Activated CD4-positive, CD25-positive, alpha-beta regulatory T cell treated with anti-CD3 and anti-CD28 coated beads, Interleukin-2, amount 50 U/mL, for 16 hours (primary cell): ENCODE measurements around the gene ZNF570.
A peak's percentile ranks its signal among the peaks of the same experiment; 100 is the strongest.

ENCODE experiments used
- DNase-seq: peaks from one replicate; pipeline ENCODE4 v3.0.0-alpha.2; 2020; ENCODE audit warnings: low read depth, low spot score

ZNF570 gene

GRCh38 chr19:37468961-37469777, at the start of gene ZNF570:
Gene ZNF570 (plus strand): TSS chr19:37469356. CDS start chr19:37470355, 999 bp downstream.
- peak; percentile 81 for DNase-seq

GRCh38 chr19:37452500-37453245, 16.5 kb upstream of the ZNF570 start:
- no peak for DNase-seq

- no peak for DNase-seq
Measured at GRCh38 chr19:37466277-37466797, 2.8 kb upstream of the ZNF570 start.

DNA sequence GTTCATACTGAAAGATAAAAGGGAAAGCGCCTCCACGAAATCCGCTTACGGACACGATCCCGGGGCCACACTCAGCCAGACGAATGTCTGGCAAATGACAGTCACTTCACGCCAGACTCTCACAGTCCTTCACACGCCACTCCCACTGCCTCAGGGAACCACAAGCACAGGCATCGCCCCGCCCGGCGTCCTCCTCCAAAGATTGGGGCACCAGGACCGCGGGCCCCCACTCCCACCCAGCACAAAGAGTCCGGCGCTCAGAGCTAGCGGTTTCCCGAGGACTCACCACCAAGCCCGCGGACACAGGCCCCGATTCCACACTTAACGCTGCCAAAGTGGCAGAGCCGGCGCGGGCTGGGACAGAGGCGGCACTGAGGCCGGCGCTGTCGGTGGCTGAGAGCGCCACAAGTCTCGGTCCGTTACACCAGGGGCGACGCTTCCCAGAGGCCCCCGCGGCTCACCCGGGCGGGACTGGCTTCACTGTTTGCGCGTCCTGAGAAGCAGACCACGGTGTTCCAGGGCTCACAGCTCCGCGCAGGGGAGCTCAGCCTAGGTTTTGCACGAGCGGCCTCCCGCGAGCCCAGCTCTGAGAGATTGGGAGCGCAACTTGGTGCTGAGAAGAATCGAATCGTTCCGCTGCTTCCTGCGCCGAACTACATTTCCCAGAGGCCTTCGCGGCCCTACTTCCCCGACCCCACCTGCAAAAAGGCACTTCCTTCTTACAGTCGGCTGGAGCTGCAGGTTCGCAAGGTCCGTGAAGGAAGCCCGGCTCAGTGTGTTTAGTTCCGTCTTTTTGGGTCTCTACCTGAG, 2.2 kb upstream of the ZNF570 start, which contains the start of gene ZNF569:
ZNF569 (minus strand) TSS at position 647 of the 810 bp plus-strand sequence. CDS start 22,523 bp downstream, outside the sequence.
- DNase-seq = peak; percentile 82

GRCh38 chr19:37467608-37468090, 1.5 kb upstream of the ZNF570 start:
- no peak for DNase-seq

DNA sequence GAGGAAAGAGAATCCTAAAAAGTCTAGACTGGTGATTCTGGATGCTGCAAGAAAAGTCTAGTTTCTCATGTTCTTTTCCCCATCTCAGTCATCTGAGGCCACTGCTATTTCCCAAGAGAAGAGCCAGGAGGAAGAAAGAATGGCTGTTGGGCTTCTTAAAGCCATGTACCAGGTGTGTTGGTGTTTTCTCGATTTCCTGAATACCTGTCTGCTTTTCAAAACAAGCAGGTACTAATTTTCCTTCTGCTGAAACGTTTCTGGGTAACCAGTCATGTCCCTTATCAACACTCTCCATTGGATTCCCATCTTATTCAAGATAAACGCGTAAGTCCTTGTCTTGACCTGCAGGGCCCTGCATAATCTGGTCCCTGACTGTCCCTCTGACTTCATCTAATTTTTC, 1.1 kb downstream of the ZNF570 start:
- DNase-seq = no peak

- no peak for DNase-seq
Measured at GRCh38 chr19:37472165-37472564, 3.0 kb downstream of the ZNF570 start.

- DNase-seq = no peak
Measured at GRCh38 chr19:37484406-37485168, 15.4 kb downstream of the ZNF570 start.

GRCh38 chr19:37492213-37492612, 23.1 kb downstream of the ZNF570 start:
- DNase-seq = no peak

DNA sequence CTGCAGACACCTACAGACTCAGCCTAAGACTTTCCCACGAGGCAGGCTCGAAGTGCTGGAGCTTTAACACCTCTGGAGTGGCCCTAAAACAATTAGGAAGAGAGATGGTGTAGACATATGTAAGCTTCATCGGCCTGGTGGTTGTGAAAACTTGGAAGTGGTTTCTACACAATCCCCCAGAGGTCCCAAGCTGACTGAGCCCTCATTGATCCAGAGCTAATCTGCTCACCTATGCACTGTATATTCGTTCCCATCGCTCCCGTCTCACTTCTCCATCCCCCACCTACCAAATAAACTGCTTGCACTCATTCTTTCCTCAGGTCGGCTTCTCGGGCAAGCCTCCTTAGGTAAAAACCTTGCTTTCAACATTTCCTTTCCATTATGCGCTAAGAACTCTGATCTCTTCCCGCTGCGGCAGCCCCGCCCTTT, 36.8 kb downstream of the ZNF570 start:
- no peak for DNase-seq

DNA sequence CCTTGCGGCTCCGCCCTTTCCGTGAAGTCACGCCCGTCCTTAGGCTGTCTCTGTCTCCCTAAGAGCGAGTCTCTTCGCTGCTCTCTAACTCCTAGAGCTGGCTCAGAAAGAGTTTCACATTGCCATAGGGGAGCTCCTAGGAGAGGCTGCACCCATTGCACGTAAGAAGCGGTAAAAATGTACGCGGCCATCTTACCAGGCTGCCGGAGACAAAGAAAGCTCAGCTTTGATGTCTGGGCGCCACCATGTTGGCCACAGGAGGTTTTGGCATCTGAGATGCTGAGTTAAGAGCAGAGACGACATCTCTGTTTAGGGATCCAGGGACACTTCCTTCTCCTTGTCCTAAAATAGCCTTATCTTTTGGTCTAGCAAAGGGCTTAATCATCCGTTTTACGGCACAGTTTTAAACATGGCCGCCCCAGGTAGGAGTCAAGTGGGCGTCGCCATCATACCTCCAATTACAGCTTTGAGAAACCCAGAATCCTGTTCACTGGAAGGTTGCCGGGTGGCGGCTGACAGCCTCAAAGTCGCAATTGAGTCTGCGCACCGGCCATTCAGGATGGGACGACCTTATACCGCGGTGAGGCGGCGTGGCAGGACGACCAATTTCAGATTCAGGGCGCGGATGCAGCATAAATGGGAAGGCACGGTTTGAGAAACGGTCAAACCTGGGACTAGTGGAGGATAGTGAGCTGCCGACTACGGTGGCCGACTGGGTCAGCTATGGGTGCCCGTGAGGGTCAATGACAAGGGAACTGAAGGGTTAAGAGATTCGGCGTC, 37.4 kb downstream of the ZNF570 start, which contains the start of gene ZNF793:
ZNF793 (plus strand) TSS at position 553 of the 780 bp plus-strand sequence. CDS start 16,501 bp downstream, outside the sequence.
- DNase-seq = peak; percentile 68

DNA sequence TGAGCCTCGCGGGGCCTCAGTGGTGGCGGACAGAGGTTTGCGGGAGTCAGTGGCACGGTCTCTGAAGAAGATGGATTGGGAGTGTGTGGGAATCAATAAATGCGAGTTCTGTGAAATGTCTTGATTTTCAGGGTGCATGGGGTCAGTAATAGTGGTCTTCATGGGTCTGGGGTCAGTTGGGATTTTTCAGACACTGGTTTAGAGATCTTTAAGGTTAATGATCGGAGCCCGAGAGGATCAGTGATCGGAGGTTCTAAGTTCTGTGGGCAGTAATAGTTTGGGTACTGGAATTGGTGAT, 38.0 kb downstream of the ZNF570 start:
- DNase-seq = no peak

DNA sequence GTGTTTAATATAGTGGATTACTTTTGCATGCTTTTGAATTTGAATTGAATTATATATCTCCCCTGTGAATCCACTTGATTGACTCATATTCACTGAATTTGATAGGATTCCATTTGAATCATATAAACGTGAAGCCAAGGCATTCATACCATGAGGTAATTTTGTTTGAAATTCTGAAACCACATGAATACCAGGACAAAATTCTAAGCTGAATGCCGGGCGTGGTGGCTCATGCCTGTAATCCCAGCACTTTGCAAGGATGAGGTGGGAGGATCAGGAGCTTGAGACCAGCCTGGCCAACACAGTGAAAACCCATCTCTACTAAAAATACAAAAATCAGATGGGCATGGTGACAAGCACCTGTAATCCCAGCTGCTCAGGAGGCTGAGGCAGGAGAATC, 42.0 kb downstream of the ZNF570 start:
- DNase-seq = no peak

- DNase-seq = no peak
Measured at GRCh38 chr19:37511821-37512220, 42.7 kb downstream of the ZNF570 start.

DNA sequence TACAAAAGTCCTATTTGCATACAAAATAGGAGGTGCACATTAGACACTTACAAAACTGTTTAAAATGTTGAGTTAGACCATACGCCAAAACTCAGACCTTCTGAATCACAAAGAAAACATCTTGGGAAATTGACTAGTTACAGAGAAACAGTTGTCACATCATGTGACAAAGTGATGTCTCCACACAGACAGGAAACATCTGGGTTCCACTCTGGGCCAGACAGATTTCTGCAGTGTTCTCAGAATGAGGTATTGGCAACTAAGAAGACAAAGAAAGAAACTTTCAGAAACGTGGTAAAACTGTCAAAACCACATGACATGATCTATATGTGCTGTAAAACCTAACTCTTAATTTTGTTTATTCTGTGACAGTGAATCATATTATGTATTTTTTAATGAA, 44.2 kb downstream of the ZNF570 start:
- DNase-seq = no peak

DNA sequence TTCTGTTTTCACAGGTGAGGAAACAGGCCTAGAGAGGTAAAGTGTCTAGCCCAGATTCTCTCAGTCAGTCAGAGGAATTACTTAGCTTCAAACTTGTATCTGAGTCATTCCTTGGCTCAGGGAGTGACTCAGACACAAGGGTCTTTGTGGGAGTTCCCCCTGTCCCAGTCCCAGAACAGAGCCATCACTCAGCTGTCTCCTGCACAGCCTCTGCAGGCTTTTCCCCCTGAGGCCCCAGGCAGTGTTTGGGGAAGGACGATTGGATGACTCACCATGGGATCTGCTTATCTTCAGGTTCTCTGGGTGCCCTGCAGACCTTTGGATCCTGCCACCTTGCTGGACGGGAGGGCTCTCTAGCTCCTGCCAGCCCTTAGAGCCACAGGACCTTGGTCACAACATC, 50.7 kb downstream of the ZNF570 start:
- DNase-seq = no peak

GRCh38 chr19:37537391-37537947, 68.3 kb downstream of the ZNF570 start:
- DNase-seq = no peak
